Inflammatory macrophage treated with lipopolysaccharide for 1 hour (primary cell): ENCODE data around the gene IGFL2.
"Not testable (repeated sequence)": the region's sequence is repeated elsewhere in the genome, so short reads cannot be mapped to it uniquely, and the experiment has no call there.

Experiments used
- DNase-seq, 2 donors: peaks; one replicate each; pipeline ENCODE4 v3.0.0-alpha.2; 2020 to 2022

The IGFL2 gene

DNA sequence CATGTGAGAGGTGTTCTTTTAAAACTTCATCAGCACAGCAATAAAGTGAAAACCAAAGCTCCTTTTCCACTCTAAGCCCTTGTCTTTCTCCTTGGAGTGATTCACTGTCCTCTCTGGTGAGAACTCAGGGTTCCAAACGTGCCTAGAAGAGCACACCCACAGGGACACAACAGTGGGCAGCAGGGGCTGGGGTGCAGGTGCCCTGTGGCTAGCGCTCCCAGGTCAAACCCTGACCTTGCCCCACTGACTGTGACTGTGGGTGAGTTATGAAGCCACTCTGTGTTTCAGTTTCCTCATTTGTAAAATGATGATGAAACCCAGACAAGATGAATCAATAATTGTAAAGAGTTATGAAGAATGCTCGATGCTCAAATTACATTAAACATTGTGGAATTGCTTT is 43.9 kb downstream of the IGFL2 start:
- peak; percentile 67 to 79 for DNase-seq

DNA sequence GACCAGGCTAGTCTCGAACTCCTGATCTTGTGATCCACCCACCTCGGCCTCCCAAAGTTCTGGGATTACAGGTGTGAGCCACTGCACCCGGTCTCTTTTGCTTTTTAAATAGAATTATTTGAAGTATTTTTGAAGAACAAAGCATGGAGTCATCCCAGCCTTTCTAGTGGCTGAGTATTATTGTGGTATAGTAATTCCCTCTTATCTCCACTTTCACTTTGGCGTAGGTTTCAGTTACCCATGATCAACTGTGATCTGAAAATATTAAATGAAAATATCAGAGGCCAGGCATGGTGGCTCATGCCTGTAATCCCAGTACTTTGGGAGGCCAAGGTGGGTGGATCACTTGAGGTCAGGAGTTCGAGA is 44.6 kb downstream of the IGFL2 start:
- DNase-seq: peak in 1 of 2 donors; percentile 32

DNA sequence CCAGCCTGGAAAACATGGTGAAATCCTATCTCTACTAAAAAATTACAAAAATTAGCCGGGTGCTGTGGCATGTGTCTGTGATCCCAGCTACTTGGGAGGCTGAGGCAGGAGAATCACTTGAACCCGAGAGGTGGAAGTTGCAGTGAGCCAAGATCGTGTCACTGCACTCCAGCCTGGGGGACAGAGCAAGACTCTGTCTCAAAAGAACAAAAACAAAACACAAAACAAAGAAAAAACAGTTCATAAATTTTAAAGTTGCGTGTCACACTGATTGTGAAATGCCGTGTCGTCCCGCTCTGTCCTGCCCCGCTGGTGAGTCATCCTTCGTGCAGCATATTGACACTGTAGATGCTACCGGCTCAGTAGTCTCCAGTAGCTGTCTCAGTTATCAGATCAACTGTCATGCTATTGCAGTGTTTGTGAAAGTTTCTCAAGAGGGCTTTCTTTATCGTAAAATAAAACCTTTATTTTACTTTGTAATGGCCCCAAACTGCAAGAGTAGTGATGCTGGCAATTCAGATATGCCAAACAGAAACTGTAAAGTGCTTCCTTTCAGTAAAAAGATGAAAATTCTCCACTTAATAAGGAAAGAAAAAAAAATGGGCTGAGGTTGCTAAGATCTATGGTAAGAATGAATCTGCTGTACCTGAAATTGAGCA is 45.1 kb downstream of the IGFL2 start:
- peak; percentile 86 to 92 for DNase-seq

DNA sequence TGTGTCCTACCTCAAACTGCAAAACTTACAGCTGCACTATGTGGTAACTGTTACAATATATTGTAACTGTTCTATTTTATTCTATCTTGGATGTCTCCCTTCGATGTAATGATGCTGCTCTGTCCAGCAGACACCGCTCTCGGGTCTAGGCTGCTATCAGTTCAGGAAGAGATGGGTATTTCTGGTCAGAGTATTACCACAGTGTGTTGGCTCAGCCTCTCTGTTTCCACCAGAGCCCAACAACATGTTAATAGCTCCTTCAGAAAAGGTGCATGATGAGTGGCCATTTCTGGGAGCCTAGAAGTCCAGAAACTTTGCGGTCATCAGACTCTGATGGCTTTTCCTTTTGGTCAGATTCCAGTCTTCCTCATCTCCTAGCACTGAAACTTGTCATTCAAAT is 45.6 kb downstream of the IGFL2 start:
- no peak for DNase-seq

DNA sequence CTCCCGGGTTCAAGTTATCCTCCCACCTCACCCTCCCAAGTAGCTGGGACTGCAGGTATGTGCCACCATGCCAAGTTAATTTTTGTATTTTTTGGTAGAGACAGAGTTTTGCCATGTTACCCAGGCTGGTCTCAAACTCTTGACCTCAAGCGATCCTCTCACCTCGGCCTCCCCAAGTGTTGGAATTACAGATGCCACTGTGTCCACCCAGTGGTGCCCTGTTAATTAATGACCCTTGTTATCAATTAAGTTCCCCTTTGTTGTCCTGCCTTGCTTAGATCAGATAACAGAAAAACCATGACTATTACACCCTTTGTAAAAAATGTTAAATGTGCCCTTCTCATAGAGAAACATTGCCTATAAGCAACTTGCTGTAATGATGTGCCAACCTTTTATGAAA is 47.1 kb downstream of the IGFL2 start:
- DNase-seq: no peak

DNA sequence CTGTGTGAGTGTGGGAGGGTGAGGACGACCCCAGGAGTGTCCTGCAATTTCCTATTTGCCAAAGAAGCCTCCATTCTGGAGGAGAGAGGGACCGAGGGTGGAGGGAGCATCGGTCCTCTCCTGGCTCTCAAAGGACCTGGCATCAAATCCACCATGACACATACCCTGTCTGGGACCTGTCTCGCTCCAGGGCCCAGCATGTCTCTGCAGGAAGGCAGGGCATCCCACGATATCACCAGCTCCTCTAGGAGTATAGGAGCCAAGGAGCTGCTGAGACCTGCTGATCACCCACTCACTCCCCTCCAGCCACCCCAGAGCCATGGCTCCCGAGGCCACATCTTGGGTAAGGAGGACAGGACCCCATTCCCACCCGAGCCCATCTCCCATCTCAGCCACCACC is 47.9 kb downstream of the IGFL2 start:
- not testable (repeated sequence) for DNase-seq

DNA sequence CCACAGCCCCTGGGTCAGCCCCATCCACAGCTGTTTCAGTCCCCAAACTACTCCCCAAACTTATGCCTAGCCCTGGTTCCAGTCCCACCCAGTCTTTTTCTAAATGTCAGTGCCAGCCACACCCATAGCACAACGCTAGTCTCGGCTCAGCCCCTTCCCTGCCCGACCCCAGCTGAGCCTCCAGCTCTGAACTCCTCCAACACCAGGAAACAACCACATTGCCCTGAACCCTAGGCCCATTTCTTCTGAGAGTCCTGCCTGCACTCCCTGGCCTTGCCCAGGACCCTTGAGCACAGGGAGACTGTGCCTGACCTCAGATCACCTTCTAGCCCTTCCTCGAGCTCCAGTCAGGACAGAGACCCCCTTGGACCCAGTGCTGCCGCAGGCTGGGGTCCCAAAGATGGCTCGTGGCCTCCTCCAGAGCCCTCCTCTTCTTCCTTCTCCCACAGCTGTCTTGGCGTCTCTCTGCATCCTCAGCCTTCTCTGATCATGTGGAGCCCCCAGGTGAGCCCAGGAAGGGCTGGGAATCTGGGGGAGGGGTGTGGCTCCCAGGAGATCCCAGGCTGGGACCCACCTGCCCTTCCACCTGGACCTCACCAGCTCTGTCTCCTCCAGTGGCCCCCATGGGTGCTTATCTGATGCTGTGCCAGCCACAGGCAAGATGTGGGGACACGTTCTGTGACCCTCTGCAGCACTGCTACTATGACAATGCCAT is 48.5 kb downstream of the IGFL2 start:
- DNase-seq: no peak

DNA sequence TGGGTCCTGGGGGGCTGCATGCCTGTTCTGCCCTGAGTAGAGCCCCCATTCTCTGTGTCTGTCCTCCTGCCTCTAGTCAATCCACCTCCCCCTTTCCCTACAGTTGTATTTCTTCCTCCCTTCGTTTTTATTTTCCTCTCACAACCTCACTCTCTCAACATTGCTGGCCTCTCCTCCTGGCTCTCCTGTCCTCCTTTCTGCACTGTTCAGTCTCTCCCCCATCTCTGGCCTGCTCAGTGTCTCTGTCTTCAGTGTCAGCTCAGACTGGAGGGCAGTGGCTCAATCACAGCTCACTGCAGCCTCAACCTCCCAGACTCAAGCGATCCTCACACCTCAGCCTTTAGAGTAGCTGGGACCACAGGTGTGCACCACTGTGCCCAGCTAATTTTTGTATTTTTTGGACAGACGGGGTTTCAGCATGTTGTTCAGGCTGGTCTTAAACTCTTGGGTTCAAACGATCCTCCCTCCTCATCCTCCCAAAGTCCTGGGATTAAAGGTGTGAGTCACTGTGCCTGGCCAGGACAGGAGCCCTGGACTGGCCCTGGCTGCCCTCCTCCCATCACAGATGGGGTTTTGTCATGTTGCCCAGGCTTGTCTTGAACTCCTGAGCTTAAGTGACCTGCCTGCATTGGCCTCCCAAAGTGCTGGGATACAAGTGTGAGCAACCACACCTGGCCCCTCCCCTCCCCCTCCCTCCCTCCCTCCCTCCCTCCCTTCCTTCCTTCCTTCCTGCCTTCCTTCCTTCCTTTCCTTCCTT is 49.5 kb downstream of the IGFL2 start:
- no peak for DNase-seq

DNA sequence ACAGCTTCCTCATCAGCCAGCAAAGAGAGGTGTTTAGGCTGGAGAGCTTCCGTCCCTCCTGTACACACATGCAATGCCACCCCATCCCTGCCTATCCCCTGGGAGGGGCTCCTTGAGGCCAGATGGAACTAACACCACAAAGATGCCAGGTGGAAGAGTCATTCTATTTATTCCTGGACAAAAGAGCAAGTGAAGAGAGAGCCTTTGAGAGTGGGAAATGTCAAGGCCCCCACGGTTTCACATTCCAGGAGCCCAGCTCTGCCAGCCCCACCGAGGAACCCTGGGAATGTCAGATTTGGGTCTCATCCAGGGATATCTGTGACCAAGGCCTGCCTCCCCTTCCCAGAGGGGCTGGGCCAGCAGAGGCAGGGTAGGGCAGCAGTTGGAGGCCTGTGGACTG is 50.7 kb downstream of the IGFL2 start:
- no peak for DNase-seq

DNA sequence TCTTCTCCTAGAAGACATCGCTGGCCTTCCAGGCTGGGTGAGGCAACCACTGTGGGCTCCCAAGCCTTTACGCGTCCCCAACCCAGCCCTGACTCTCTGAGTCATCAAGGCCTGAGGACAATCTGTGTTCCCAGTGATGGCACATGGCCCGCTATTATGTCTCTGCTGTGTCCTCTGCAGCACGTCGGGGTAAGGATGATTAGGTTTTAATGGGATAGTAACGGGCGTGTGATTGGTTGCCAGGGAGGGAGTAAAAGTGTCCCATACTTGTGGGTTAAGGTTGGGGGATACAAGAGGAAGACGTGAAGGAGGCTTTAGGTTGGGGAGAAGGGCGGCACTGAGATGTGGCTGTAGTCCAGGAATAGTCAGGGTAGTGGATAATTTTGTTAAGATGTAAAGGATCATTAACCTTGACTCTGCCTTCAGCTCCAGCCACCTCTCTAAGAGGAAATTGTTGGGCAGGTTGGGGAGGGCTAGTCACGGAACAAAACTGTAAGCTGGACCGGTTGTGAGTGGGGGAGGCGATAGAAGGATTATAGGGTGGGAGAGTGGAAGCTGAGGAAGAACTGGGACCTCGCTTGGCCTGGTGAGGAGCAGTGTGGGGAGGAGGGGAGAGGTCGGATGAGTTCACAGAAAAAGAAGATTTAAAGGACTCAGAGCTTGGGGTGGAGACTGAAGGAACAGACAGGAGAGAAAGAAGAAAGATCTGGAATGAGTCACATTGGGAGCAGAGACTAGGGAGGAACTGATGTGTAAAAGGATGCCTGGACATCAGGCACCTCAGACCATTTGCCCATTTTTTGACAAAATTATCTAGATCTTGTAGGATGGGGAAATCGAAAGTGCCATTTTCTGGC is 53.6 kb downstream of the IGFL2 start:
- DNase-seq: no peak

DNA sequence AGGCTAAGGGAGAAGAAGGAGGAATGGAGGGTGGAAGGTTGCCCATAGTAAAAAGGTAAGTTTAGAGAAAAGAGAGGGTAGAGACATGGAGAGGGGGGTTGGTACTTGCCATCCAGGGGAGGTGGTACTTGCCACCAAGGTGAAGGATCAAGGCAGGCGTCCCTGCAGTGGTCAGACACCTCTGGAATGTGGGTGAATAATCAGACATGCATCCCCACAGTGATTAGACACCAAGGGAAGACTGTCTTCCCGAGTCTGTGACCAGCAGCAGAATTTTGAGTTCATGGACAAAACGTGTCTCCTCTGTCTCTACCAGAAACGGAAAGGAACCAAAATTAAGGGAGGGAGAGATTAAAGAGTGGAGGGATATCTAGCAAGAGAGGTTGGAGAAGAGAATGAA is 54.4 kb downstream of the IGFL2 start:
- DNase-seq: no peak

DNA sequence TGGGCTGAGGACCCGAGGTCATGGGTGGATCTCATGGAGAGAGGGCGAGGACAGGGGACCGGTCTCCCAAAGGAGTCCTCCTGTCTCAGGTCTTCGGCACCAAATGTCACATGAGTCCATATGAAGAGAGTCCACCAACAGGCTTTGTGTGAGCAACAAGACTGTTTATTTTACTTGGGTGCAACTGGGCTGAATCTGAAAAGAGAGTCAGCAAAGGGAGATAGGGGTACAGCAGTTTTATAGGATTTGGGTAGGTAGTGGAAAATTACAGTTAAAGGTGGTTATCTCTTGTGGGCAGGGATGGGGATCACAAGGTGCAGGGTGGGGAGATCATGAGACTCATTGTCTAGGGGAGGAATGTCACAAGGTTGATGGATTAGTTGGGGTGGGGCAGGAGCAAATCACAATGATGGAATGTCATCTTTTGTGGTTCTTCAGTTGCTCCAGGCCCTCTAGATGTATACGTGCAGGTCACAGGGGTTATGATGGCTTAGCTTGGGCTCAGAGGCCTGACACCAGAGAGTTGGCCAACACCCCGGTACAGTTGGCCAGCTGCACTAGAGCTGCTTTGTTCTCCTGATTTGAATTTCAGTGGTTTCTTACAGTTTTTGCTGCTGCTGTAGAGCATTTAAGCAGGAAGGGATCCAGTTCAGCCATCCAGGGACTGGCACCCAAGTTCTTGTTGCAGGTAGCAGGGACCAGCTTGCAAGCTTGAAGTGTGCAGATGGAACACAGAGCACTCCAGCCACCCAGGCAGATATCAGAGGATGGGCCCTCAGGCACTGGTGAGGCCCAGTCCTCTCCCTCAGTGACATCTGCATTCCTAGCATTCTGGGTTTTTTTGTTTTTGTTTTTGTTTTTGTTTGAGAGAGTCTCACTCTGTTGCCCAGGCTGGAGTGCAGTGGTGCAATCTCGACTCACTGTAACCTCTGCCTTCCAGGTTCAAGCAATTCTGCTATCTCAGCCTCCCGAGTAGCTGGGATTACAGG is 55.1 kb downstream of the IGFL2 start:
- no peak for DNase-seq

DNA sequence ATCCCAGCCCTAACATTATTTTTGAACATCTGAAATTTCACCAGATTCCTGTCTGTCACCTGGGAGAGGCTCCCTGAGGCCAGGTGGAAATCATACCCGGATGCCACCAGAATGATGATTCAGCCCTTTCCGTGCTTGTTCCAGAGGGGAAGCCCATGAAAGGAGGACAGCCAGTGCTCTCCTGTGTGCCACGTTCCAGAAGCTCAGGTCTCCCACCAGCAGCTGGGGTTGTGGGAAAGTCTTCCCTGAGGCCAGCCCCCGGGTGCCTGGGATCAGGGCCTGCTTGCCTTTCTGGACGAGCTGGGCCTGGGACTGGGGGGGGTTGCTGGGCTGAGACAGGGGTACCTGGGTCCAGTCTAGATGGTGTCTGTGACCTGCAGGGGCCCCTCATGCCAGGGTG is 56.0 kb downstream of the IGFL2 start:
- no peak for DNase-seq

DNA sequence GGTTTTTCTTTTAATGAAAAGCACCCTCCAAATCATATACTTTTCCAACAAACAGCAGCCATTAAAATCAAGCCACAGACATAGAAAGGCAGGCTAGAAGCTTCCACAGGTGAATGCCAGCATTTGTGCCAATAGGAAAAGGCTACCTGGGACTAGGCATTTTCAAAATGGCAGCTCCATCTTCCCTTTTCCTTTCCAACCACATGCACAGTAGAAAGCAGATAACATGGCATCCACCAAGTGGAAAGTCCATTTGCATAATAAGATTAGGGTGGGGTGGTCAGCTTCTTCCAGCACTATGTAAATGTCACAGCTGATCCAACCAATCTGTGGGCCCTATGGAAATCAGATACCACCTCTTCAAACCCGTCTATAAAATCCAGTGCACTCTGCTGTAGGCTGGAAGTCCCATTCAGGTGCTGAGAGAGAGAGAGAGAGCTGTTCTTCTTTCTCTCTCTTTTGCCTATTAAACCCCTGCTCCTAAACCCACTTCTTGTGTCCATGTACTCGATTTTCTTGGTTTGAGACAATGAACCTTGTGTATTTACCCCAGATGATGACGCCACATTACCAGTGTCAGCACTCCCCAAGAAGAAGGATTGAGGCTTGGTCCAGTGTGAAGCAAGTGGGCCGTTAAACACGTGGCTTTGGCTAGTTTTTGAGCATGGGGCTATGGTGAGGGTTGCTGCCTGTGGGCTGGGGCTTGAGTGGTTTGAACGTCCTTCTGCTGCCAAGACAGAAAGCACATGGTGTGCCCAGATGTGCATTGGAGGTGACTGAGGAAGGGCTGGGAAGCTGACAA is 57.3 kb downstream of the IGFL2 start:
- DNase-seq: no peak

DNA sequence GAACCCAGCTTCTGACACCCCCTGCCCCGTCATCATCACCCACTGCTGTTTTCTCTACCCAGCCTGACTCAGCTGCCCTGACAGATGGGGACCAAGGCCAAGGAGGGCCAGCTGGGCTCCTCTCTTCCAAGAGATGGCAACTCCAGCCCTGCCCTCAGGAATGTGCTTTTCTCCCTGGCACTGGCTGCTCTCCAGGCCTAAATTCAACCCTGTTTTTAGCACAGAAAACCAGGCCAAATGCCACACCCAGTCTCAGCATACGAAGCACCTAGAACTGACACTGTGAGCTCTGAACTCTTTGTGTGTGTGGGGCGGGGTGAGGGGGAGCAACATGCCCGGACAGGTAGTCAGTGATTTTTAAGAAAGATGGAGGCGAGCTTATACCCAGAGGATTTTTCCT is 58.1 kb downstream of the IGFL2 start:
- DNase-seq: no peak

DNA sequence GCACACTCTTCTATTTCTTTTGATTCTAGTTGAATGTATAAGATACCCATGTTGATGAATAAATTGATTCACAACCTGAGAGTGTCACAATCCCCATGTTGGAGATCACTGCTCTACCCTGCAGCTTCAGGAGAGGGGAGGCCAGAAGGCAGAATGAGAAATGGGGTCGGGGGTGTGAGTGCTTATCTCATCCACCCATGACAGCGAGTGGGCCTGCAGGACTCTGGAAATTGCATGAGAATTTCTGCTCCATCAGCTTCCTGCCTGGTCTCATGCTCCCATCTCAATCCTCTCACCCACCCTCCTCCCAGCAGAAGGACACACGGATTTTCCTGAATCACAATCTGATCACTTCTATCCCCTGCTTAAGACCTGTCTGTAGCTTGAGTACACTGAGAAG is 58.6 kb downstream of the IGFL2 start:
- peak in 1 of 2 donors; percentile 31 for DNase-seq

DNA sequence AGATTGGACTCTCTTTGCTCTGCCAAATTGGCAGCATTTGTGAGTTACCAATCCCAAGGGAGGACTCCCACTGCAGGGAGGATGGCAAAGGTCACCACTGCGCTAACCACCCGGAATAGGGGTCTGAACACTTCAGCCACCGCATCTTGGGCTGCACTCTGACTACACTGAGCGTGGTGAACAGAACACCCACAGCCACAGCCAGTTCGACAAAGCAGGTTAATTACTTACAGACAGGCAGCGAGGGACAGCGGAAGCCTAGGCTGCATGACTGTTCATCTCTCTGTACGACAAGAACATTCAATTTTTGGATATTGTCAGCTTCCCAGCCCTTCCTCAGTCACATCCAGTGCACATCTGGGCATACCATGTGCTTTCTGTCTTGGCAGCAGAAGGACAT is 59.8 kb downstream of the IGFL2 start:
- DNase-seq: not testable (repeated sequence)

DNA sequence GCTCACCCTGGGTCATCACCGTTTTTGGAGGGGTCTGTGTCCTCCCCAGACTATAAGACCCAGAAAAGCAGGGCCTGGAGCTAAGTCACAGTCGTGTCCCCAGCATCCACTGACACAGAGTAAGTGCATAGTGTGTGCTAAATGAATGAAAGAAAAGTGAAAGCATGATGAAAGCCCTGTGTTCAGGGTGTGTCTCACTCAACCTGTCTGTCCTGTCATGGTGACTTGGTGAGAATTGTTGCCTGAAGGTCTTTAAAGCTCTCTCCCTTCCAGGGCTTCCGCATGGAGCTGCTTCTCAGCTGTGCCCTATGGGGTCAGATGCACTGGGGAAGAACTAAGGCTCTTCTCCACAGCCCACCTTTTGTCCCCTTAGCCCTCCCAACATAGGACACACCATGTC is 61.0 kb downstream of the IGFL2 start:
- DNase-seq: no peak

DNA sequence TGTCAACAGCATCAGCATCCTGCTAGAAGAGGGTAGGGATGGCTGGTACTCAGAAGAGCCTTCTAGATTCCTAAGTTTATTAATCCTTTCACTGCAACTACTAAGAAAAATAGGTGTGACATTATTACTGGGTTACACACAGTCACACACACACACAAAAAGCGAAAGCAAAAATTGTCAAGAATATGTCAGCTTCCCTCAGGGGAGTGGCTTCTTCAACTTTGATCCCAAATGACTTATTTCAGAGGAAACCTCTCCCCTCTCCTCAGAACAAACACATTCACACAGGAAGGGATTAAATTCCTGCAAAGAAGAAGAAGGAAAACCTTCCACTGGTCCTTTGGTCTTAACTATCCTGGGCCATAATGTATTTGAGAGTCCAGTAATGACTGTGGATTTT is 61.4 kb downstream of the IGFL2 start:
- no peak for DNase-seq

DNA sequence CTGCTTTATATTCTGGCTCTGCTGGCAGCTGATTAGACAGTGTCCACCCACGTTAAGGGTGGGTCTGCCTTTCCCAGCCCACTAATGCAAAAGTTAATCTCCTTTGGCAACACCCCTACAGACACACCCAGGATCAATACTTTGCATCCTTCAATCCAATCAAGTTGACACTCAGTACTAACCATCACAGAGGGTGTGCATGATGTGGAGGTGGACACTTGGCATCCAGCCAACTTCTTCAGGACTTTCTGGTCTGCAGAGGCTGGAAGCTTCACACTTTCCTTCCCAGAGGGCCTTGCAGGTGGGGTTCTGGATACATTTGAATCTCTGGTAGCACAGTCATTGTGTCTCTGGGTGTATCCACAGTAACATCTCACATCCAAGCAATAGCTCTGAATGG is 62.6 kb downstream of the IGFL2 start:
- no peak for DNase-seq
